Stimulated activated CD8-positive, alpha-beta memory T cell treated with anti-CD3 and anti-CD28 coated beads, Interleukin-12 subunit alpha, Interleukin-12 subunit beta, amount 100 ng/mL, for 24 hours (primary cell): ENCODE data around the gene DAPK1.

ENCODE experiments used
- DNase-seq: peaks from one replicate; pipeline ENCODE4 v3.0.0-alpha.2; 2020; ENCODE audit errors: extremely low read depth

Gene DAPK1

DNA sequence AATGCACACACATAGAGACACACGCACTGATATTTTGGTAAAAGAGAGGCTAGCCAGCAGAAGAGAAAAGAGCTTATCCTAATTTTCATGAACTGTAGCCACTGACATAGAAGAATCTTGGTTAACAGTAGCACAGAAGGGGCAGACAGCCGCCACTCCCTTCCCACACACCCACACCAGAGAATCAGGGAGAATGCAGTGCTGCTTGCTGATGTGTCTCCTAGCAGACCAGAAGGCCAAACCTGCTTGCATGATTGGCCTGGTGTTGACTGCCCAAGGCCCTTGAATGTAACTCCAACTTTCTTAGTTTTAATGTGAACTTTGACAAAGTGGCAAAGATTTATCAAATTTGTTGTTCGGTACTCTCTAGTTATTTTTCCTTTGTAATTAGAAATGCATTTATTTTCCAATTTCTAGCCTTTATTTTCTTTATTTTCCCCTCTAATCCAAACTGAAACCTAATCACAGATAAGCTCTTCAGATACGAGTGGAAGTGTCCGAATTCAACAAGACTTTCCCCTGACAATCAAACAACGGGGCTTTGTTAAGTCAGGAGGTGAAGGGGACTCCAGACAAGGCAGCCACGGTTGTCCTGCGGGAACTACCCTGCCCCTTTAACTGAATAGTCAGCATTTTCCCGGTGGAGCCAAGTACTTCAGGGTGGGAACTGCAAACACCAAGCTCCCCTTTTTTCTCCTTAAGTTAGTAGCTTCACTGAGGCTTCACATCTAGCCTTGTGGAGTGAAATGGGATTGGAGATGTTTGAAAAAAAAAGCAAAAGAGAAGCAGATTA is 146.3 kb downstream of the DAPK1 start:
- DNase-seq = no peak

DNA sequence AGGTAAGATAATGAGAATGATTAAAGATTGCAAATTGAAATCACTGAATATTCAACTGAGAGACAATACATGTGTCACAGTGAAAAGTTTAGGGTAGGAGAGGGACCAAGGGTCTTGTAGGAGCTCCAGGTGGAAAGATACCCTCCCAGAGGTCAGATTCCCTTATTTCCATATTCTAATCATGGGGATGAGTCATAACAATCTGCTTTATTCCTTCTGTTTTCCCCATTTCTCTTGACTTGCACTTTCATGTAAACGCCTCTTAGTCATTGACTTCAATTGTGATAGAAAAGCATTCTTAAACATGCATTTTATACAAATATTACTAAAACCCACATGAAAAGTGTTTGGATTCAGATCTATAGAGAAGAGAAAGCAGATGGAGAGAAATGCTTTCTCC is 147.0 kb downstream of the DAPK1 start:
- no peak for DNase-seq

DNA sequence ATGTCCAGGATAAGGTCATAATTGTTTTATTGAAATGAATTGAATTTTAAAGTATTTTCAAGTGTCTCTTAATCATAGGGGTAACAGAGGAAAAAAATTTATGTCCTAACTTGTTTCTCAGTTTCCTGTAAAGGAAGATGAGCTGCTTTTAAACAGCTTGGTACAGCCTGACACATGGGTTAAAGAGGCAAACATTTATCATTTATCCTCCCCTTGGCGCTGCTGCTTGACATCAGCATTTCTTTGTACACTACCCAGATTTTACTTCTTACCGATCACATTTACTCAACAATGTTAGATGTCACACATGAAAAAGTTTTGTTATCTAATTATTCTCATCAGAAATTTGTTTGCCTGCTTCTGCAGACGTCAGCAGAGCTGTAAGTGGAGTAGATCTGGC is 148.9 kb downstream of the DAPK1 start:
- DNase-seq = no peak

DNA sequence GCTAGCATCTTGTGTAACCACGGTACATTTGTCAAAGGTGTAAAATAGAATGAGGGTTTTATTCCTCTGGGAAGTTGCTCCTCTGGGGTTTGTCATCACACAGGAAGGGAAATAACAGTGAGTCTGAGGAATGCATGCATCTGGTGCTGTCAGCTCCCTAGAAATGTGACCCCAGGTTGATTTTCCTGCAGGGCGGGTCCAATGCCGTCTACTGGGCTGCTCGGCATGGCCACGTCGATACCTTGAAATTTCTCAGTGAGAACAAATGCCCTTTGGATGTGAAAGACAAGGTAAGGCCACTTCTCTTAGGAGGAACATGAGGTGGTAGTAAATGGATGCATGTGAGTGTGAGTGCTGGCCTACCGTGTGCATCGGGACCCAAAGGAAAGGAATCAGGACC is 149.4 kb downstream of the DAPK1 start:
- DNase-seq = no peak

DNA sequence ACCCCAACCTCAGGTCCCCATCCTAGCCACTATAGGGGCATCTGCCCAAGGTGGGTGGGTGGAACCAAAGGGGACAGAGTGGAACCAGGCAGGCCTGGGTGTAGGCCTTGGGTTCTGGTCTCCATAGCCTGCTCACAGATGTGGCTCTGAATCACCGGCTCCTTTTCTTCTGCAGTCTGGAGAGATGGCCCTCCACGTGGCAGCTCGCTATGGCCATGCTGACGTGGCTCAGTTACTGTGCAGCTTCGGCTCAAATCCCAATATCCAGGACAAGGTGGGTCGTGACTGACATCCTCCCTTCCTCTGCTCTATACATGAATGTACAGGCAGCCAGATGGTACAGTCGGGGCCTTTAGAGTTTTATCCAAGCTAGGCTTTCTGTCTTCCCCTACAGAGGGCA is 150.9 kb downstream of the DAPK1 start:
- DNase-seq = no peak

DNA sequence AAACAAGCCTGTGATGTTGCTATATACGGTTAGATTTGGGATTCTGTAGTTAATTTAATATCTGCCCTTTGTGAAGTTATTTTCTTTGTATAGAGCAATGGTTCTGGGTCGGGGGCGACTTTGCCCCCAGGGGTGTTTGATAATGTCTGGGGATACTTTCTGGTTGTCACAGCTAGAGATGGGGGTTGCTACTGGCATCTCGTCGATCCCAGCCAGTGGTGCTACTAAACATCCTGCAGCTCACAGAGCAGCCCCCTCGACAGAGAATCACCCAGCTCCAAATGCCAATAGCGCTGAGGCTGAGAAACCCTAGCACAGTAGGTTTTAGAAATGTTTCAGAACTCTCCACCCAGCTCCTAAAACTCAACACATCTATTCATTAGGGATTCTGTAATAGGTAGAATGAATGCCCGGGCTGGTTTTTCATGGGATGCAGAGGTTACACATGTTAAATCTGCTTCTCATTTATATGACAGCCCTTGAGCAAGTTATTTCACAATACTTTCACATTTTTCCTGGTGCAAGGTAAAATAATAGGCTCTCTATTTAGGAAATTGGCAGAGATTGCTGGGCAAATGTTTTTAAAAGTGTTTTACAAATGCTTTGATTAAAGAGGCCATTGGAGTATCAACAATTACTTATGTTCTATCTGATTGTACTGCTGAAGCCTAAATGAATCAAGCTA is 153.1 kb downstream of the DAPK1 start:
- DNase-seq = no peak

DNA sequence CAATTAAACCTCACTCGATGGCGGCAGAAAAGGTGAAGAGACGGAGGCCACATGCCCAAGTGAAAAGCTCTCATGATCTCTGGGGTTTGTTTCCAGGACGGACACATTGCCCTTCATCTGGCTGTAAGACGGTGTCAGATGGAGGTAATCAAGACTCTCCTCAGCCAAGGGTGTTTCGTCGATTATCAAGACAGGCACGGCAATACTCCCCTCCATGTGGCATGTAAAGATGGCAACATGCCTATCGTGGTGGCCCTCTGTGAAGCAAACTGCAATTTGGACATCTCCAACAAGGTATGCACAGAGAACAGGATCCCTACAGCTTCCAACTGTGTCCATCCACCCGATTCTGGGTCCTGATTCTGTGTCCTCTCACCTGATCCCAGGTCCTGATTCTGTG is 153.8 kb downstream of the DAPK1 start:
- DNase-seq = no peak

DNA sequence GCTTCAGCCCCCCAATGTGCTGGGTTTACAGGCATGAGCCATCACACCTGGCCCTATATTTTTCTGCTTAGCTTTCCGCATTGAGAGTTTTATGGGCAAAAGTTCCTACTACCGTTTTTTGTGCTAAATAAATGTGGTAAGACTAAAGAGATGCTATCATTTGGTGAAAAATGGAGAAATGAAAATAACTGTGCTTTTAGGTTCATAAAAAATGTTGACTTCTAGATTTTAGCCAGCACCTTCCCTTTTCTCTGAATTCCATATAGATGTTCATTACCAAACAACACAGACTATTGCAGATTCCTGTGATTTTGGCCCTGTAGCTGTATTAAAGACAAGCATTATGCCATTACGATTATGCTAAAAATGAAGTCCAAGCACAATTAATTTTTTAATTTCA is 156.3 kb downstream of the DAPK1 start:
- DNase-seq = no peak

DNA sequence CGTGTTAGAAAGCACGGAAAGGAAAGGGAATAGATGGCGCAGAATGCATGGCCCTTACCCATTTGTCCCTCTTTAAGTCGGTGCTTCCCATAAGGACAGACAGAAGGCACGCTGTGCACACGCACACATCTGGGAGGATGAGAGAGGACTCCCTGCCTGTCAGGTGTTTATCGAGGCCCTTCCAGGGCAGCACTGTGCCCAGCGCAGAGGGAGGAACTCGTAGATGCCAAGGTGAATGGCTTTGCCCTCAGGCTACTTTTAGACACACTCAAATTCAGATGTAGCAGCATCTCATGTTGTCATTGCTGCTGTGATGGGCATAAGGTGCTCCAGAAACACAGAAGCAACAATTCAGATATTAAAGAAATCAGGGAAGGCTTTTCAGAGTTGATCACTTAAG is 158.1 kb downstream of the DAPK1 start:
- no peak for DNase-seq

DNA sequence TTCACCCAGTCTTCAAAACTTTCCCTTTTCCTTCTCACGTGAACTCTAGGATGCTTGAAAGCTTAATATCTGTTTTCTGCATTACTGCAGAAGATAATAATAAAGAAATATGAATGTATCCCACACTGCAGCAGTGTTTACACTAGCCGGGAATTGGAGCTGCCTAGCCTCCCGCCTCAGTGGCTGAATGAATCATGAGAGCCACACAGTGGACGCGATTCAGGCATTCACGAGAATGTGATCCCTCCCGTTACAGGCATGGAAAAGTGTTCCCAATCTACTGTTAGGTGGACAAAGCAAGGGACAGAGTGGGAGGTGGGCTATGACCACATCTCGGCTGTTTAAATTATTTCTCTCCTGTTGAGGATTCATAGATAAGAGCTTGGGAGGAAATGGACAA is 158.8 kb downstream of the DAPK1 start:
- no peak for DNase-seq

DNA sequence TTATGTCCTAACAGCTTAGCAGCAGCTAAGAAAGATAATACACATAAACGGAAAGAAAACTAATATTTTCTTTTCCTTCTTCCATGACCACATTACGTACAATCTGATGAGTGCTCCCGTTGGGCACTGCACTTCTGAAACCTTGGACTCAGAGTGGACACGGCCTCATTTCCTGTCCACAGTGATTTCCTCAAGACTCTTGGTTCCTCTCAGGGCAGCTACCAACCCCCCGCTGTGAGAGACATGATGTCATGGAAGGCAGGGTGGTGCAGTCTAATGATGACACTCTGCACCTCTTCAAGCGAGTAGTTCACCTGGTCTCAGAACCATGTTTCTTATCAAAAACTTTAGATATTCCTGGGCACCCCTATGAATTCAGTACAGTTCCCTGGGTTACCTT is 159.5 kb downstream of the DAPK1 start:
- no peak for DNase-seq

DNA sequence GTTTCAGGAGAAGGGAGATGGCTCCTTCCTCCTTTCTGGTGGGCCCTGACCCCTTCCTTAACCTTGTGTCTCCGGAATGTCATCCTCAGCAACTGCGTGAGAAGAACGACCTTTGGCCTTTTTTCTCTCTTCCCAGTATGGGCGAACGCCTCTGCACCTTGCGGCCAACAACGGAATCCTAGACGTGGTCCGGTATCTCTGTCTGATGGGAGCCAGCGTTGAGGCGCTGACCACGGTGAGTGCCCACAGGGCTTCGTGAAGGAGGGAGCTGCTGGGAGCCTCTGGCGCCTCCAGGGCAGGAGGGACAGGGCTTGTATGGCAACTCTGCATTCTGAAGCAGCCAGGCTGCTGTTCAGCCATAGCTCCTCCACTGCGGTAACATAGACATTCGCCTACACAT is 160.2 kb downstream of the DAPK1 start:
- no peak for DNase-seq

DNA sequence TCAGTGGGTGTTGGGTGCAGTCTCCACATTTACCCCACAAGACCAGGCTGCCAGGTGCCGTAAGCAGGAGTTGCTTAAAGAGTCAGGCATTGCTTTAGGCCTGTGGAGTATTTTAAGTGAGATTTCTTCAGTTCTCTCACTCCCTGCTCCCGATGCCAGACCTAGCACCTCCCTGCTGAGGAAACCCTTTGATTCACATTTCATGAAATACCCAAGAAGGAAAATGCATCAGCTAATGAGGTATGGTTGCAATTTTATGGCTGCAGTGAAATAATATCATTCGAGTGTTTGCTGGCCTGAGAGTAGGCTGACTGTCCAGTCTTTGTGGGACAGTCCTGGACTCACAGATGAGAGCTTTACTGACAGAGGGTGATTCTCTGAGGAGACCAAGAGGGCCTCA is 160.8 kb downstream of the DAPK1 start:
- no peak for DNase-seq

DNA sequence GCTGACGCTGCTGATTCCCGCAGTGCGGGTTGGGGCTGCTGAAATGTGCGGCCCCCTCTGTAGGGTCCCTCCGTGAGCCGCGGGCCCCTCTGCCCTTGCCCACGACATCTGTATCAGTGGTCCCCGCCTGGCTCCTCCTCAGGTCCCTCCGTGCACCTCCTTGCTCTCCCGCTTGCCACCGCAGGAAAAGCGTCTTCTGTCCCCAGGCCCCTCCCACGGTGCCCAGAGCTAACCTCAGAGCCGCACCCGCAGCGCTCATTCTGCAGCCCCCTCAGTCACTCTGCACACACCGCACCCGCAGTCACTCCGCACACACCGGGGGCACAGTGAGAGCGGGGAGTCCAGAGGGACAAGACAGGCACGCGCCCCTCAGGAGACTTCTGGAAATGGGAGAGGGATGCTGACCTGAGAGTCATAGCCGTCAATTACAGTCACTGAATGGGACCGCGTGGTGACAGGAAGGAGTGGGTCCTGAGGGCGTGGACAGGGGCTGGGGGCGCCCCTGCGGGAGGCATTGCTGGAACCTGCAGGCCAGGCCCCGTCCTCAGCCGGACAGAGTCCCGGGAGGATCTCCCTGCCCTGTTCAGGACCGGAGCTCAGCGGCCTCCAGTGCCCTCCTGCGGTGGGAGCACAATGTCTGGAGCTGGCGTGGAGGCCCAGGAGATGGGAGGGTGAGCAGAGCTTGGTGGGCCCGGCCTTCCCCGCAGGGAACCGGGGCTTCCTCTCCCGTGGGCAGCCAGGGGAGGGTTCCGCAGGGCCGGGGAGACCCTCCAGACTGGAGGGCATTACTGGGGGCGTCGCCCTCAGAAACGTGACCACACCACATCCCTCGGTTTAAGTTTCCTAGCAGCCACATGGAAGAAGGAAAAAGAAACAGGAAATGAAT is 162.1 kb downstream of the DAPK1 start:
- DNase-seq = no peak

DNA sequence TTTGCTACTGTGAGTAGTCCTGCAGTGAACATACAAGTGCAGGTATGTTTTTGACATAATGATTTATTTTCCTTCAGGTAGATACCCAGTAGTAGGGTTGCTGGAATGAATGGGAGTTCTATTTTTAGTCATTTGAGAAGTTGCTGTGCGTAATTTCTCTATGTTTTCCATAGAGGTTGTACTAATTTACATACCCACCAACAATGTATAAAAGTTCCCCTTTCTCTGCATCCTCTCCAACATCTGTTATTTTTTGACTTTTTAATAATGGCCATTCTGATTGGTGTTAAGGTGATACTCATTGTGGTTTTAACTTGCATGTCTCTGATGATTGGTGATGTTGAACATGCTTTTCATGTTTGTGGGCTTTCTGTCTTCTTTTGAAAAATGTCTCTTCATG is 163.6 kb downstream of the DAPK1 start:
- no peak for DNase-seq

DNA sequence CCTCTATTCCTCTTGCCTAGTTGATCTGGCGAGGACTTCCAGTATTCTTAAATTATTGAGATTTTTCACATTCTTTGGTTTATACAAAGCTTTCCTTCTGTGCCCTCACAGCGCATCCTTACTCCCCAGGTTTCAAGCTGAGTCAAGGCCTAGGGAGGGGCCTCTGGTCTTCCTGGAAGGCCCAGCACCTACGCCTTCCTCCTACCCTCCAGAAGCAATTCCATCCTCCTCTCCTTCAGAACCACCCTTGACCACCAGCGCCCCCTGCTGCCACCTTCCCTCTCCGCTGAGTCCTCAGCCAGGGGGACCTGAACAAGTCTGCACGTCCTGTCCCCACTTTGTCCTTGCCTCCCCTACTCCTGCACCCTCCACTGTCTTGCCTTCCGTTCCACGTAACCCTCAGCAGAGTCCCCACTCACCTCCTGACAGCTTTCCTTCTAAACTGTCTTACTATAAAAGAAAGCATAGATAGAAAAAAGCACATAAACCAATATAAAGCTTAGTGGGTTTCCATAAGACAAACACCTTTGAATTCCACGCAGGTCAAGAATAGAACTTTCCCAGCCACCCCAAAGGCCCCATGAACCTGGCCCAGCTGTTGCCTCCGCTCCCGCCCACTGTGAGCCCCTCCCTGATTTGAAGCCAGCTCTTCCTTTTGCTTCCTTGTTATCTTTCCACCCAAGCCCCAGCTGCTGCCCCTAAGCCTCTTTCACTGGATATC is 165.3 kb downstream of the DAPK1 start:
- peak; percentile 21 for DNase-seq

DNA sequence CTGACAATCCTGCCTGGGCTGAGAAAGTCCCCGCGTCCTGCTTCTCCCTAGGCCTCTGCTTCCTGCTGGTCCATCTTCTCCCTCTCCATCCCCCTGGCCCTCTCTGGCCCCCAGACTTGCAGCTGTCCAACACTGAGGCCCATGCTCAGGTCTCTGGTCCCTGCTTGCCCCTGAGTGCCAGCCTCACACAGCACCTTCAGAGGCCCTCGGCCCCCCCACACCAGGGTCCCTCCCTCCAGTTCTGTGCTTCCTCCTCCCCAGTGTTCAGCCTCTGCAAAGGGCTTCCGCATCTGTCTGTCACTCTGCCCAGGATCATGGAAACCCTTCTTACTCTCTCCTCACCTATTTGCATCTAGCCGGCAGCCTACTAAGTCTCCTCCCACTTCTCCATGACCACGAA is 165.9 kb downstream of the DAPK1 start:
- DNase-seq = no peak

DNA sequence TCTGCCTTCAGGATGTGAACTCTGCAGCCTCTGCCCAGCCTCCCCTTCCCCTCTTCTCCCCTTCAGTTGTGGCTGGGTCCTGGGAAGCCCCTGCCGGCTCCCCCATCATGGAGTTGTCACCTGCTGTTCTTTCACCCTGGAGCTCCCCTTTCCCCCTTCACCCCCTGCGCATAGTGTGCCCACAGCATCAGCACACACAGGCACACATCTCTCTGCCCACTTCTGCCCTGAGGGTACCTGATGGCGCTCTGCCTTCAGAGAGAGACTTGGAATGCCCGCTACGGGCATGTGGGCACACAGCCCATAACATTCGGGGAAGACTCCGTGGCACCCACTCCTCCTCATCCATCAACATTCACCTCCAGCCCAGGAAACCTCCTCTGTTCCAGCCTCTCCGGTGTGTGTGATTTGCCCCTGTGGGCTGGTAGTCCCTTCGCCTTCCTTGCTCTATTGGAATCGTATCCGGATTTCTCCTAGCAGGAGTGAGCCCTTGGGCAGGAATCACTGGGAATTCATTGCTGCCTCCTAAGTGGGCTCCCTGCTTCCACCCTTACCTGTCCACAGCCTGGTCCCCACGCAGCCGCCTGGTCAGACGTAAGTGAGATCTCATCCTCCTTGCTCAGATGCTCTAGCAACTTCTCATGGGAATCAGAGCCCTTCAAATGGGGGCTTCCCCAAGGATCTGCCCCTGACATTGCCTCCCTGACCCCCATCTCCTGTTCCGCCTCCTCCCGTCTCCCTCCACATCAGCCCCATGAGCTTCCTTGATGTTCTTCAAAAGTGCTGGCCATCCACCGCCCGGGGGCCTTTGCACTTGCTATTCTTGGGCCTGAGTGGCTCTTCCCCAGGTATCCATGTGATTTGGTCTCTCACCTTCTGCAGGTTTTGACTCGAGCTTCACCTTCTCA is 166.7 kb downstream of the DAPK1 start:
- no peak for DNase-seq

DNA sequence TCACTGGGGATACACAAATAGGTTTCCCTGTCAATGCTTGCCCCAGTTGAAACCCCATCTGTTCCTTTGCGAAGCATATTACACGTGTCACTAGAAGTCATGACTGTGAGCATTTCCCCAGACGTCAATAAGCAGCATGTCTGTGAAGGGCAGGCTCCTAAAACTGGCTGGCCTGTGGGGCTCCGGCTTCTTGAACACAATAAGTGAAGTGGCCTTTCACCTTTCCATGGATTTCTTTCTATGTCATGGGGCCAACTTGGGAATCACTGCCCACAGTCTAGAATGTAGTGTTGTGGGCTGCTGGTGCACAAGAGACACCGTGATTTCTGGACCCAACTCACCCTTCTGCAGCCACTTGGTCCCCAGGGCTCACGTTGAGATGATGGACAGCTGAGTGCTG is 167.8 kb downstream of the DAPK1 start:
- DNase-seq = no peak

DNA sequence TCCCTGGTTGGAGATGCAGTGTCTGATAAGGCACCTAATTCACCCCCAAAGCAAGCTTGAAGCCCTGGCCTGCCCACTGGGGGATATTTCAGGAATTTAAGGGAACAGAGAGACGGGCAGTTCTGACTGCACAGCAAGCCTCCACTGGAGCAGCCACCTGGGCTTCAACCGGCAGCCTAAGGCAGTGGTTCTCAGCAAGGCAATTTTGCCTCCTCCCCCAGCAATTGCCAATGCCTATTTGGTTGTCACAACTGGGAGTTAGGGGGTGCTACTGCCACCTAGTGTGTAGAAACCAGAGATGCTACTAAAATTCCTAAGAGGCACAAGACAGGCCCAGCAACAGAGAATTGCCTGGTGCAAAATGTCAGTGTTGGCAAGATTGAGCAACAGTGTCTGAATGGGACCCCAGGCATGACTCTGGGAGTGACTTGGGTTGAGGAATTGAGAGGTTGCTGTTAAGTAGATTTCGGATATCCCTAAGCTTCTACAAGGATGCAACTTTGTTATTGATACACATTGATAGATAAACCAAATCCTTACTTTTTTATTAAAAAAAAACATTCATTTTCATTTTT is 169.6 kb downstream of the DAPK1 start:
- no peak for DNase-seq

DNA sequence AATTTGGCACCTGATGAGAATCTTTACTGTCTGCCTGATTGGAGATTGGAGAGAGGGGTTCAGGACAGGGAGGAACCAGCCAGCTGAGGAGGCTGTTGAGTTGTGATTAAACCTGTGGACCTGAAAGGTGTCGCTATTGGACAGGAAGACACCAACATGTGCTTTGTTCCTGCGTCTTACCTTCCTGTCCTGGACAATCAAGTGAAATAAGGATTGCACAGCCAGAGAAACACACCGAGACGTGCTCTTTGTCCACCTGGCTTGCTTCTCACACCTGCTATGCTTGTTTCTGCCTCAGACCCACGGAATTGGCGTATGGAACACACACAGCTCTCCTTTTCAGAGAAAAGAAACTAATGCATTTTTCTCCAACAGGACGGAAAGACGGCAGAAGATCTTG is 170.6 kb downstream of the DAPK1 start:
- no peak for DNase-seq
